ENCODE results near the gene KRTAP1-4. TPM values are rescaled to one million over a fixed set of nuclear protein-coding genes. Genes with fewer than 3 reads are reported as not detected.

KRTAP1-4 gene
- total RNA-seq, 2 experiments from 2014 or later, result not detected

- no peak within 1 kb of the TSS for H3K4me2 ChIP-seq (ENCODE audit: low read length)
- H3K79me2 ChIP-seq (ENCODE audit: insufficient read depth, low read depth, low read length), result no peaks in the 10 kb centered on the region
- H3K4me3 ChIP-seq (ENCODE audit: low read depth, low read length, poor library complexity, severe bottlenecking), result no peak within 1 kb of the TSS
- H3K36me3 ChIP-seq (ENCODE audit: insufficient read depth, low read length), result no peaks in the 10 kb centered on the region
- H3K27ac ChIP-seq (ENCODE audit: low read depth, low read length, poor library complexity, severe bottlenecking), result no peak within 1 kb of the TSS
- no peaks in the 10 kb centered on the region for H4K20me1 ChIP-seq (ENCODE audit: insufficient read depth, low read length)
- no peak within 1 kb of the TSS for H2AFZ ChIP-seq (ENCODE audit: low read length)
- intact Hi-C loops (cut with micrococcal nuclease; ENCODE audit: unreplicated experiment), result no loop called here
- H3K9me2 ChIP-seq (ENCODE audit: insufficient read depth, low read length), result no peaks in the 10 kb centered on the region
- ChIA-PET CTCF (ENCODE audit: unreplicated experiment) (no interaction called here), POLR2A (no interaction called here)
- TF ChIP-seq CTCF (conservative IDR thresholded peaks at IDR 0.05; ENCODE audit: low read length), result no peak
- no peak for TF ChIP-seq EZH2phosphoT487 (IDR thresholded peaks at IDR 0.05; ENCODE audit: borderline replicate concordance, low read depth, low read length)
- no peak for DNase-seq (ENCODE audit: low spot score)
- H3K9me3 ChIP-seq (ENCODE audit: low read length), result no peaks in the 10 kb centered on the region
- BruUV-seq (replicated peaks), result no TSS peak
- no peaks in the 10 kb centered on the region for H3K4me1 ChIP-seq (ENCODE audit: insufficient read depth, low read length, poor library complexity, severe bottlenecking)
Observed at GRCh38 chr17:40993839-40994238, 36.2 kb downstream of the KRTAP1-4 start, which contains the start of gene KRTAP3-3. TSS of gene KRTAP3-3 (minus strand) at chr17:40994164. CDS start at chr17:40994097, 67 bp downstream.

GRCh38 chr17:40993084-40993483 lies 36.9 kb downstream of the KRTAP1-4 start:
- intact Hi-C loops (cut with micrococcal nuclease; ENCODE audit: unreplicated experiment), result no loop called here
- no peaks in the 10 kb centered on the region for H3K4me1 ChIP-seq (ENCODE audit: insufficient read depth, low read length, poor library complexity, severe bottlenecking)
- no peak overlapping the region for H3K4me3 ChIP-seq (ENCODE audit: low read depth, low read length, poor library complexity, severe bottlenecking)
- H3K36me3 ChIP-seq (ENCODE audit: insufficient read depth, low read length), result no peaks in the 10 kb centered on the region
- no peaks in the 10 kb centered on the region for H4K20me1 ChIP-seq (ENCODE audit: insufficient read depth, low read length)
- H3K9me3 ChIP-seq (ENCODE audit: low read length), result no peaks in the 10 kb centered on the region
- DNase-seq (ENCODE audit: low spot score), result no peak
- no peaks in the 10 kb centered on the region for H3K9me2 ChIP-seq (ENCODE audit: insufficient read depth, low read length)
- TF ChIP-seq CTCF (conservative IDR thresholded peaks at IDR 0.05; ENCODE audit: low read length), result no peak
- H3K79me2 ChIP-seq (ENCODE audit: insufficient read depth, low read depth, low read length), result no peaks in the 10 kb centered on the region
- no peak overlapping the region for H3K4me2 ChIP-seq (ENCODE audit: low read length)
- CTCF ChIA-PET (ENCODE audit: unreplicated experiment), result no interaction called here
- no peak overlapping the region for H3K27ac ChIP-seq (ENCODE audit: low read depth, low read length, poor library complexity, severe bottlenecking)
- POLR2A ChIA-PET, result no interaction called here
- H2AFZ ChIP-seq (ENCODE audit: low read length), result no peak overlapping the region
- BruUV-seq (replicated peaks), result no TSS peak

- POLR2A ChIA-PET, result no interaction called here
Observed at GRCh38 chr17:40992666-40993065, 37.3 kb downstream of the KRTAP1-4 start.

More at GRCh38 chr17:40992666-40993065, 37.3 kb downstream of the KRTAP1-4 start:
- Histone ChIP-seq H3K4me2 (ENCODE audit: low read length) (no peak overlapping the region), H3K9me3 (ENCODE audit: low read length) (no peaks in the 10 kb centered on the region), H3K4me3 (ENCODE audit: low read depth, low read length, poor library complexity, severe bottlenecking) (no peak overlapping the region), H3K9me2 (ENCODE audit: insufficient read depth, low read length) (no peaks in the 10 kb centered on the region), H2AFZ (ENCODE audit: low read length) (no peak overlapping the region), H4K20me1 (ENCODE audit: insufficient read depth, low read length) (no peaks in the 10 kb centered on the region), H3K27ac (ENCODE audit: low read depth, low read length, poor library complexity, severe bottlenecking) (no peak overlapping the region), H3K79me2 (ENCODE audit: insufficient read depth, low read depth, low read length) (no peaks in the 10 kb centered on the region), H3K36me3 (ENCODE audit: insufficient read depth, low read length) (no peaks in the 10 kb centered on the region), H3K4me1 (ENCODE audit: insufficient read depth, low read length, poor library complexity, severe bottlenecking) (no peaks in the 10 kb centered on the region)
- no peak for DNase-seq (ENCODE audit: low spot score)
- TF ChIP-seq EZH2phosphoT487 (IDR thresholded peaks at IDR 0.05; ENCODE audit: borderline replicate concordance, low read depth, low read length), result no peak
- TF ChIP-seq CTCF (conservative IDR thresholded peaks at IDR 0.05; ENCODE audit: low read length), result no peak
- CTCF ChIA-PET (ENCODE audit: unreplicated experiment), result no interaction called here
- intact Hi-C loops (cut with micrococcal nuclease; ENCODE audit: unreplicated experiment), result no loop called here
- BruUV-seq (replicated peaks), result no TSS peak

Data from OCI-LY7 (cell line).